ENCODE data around the gene IFT81.
A peak's percentile ranks its signal among the peaks of the same experiment; 100 is the strongest.

The IFT81 gene

DNA sequence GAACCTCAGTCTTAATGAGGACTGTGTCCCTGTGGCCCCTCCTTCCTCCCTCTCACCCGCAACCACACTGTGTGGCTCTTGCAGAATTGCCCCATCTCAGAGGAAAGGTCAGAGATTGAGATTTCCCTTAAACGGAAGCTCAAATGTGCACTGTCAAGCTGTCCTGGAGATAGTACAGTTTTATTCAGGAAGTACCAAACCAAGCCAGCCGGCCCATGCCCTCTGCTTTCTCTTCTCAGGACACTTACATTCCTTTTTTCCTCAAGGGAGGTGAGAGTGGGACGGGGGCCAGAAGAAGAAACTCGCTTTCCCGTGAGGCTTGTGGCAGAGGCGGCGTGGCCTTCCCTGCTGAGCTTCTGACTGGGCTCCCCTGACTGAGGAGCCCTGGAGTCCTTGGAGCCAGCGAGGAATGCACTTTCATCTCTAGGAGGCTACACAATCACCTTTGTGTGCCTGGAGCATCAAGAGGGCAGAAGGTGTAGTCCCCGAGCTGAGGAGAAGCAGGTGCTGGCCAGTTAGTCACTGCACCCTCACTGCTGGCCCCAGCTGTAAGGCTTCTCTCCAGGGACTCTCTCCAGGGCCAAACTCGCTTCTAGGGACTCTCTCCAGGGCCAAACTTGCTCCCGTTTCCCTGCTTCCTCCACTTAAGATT is 132.7 kb downstream of the IFT81 start:
- H3K4me3 ChIP-seq (ENCODE audit: control insufficient read depth, low read depth, low read length), result no peak overlapping the region

DNA sequence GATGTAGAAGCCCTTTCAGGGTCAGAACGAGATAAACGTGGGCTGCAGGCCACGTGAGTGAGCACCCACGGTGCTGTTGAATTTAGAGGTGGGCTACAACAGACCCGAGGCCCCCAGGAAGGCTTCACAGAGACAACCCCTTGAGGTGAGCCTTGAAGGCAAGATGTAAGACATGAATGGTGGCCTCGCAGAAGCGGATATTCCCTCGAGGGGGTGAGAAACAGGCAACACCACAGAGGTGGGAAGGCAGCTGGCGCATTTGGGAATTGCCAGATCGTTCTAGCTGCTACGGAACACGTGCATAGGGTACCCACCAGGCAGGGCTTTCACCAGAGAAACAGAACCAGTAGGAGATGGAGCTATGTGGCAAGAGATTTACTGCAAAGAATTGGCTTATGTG is 134.3 kb downstream of the IFT81 start:
- no peak overlapping the region for H3K4me3 ChIP-seq (ENCODE audit: control insufficient read depth, low read depth, low read length)
- DNase-seq (ENCODE audit: low read depth), result no peak
- TF ChIP-seq, protein P1, sequence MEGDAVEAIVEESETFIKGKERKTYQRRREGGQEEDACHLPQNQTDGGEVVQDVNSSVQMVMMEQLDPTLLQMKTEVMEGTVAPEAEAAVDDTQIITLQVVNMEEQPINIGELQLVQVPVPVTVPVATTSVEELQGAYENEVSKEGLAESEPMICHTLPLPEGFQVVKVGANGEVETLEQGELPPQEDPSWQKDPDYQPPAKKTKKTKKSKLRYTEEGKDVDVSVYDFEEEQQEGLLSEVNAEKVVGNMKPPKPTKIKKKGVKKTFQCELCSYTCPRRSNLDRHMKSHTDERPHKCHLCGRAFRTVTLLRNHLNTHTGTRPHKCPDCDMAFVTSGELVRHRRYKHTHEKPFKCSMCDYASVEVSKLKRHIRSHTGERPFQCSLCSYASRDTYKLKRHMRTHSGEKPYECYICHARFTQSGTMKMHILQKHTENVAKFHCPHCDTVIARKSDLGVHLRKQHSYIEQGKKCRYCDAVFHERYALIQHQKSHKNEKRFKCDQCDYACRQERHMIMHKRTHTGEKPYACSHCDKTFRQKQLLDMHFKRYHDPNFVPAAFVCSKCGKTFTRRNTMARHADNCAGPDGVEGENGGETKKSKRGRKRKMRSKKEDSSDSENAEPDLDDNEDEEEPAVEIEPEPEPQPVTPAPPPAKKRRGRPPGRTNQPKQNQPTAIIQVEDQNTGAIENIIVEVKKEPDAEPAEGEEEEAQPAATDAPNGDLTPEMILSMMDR (conservative IDR thresholded peaks at IDR 0.05; ENCODE audit: control insufficient read depth, insufficient read depth, low read depth, low read length), result no peak

More for the DNA sequence above, 132.7 kb downstream of the IFT81 start:
- TF ChIP-seq, protein P1 (conservative IDR thresholded peaks at IDR 0.05; ENCODE audit: control insufficient read depth, insufficient read depth, low read depth, low read length), result no peak
- DNase-seq (ENCODE audit: low read depth), result no peak

DNA sequence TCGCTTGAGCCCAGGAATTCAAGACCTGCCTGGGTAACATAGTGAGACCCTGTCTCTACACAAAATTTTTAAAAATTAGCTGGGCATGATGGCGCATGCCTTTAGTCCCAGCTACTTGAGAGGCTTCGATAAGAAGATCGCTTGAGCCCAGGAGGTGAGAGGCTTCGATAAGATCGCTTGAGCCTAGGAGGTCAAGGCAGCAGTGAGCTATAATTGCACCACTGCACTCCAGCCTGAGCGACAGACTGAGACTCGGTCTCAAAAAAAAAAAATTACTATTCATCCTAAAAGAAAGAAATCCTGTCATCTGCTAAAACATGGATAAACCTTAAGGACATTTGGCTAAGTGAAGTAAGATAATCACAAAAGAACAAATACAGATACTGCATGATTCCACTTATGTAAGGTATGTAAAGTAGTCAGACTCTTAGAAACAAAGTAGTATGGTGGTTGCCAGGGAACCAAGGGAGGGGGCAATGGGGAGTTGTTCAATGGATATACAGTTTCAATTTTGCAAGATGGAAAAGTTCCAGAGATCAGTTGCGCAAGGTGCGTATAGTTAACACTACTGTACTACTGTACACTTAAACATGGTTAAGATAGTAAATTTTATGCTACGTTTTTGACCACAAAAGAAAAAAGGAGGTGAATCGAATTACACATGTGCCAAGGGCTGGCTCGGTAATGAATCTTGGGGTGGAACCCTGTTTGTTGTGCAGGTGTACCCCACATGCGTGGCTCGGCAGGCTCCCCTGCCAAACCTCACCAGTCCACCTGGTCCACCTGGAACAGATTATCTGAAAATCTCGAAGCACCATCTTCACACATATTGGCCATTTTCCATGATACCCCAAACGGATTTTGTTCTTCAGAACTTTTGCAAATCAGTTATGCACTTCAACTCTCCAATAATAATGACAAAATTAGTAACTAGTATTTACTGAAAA is 138.6 kb downstream of the IFT81 start:
- TF ChIP-seq, protein P1 (conservative IDR thresholded peaks at IDR 0.05; ENCODE audit: control insufficient read depth, insufficient read depth, low read depth, low read length), result no peak
- H3K4me3 ChIP-seq (ENCODE audit: control insufficient read depth, low read depth, low read length), result no peak overlapping the region
- no peak for DNase-seq (ENCODE audit: low read depth)

DNA sequence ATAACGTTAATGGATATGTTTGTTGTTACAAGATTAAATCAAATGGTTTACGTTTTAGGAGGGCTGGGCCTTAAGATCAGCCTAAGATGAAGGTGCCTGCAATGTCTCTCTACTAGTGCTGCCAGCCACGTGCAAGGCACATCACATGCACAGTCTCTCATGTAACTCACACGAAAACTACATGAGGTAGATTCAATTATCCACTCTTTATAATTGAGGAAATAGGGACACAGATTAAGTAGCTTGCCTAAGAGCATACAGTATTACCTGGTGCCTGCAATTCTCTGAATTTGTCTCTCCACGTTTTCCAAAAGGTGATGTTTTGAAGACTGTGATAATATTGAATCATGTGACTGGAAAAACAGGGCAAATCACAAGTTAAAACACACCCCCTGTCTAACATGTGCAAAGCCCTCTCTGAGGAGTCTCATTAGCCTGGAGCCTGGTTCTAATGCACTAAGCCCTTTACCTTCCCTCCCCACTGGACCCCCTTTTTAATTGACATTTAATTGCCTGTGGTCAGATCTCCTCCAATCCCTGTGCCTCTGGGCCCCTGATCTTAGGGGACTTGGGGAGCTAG is 142.3 kb downstream of the IFT81 start:
- H3K4me3 ChIP-seq (ENCODE audit: control insufficient read depth, low read depth, low read length), result no peak overlapping the region
- DNase-seq (ENCODE audit: low read depth), result no peak
- TF ChIP-seq, protein P1 (conservative IDR thresholded peaks at IDR 0.05; ENCODE audit: control insufficient read depth, insufficient read depth, low read depth, low read length), result no peak

DNA sequence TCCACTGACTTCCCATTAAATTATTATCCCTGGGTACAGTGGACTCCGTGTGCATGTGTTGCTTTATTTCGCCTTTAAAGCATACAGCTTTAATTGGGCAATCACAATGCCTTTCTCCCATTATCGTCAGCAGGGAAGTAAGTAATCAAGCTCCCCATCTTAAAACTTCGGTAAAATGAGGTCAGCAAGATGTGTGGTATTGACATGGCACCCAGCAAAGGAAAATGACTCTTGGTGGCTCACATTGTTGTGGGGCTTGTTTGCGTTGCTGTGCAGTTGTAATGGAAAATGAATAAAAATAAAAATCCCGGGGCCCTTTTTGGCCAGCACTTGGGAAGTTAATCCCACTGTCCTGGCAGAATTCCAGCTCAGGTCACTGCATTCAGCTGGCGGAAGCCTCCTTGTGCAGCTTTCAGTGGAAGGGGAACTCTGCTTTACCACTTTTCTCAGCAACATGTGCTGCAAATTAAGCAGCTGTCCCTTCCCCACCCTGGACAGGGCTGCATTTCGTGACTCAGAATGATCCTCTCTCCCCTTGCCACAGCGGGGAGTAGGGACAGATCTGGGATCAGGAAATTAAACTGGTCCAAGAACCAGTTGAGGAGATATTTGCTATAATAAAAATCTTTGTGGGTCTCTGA is 142.9 kb downstream of the IFT81 start:
- no peak overlapping the region for H3K4me3 ChIP-seq (ENCODE audit: control insufficient read depth, low read depth, low read length)
- peak; percentile 86 for DNase-seq (ENCODE audit: low read depth)
- TF ChIP-seq, protein P1 (conservative IDR thresholded peaks at IDR 0.05; ENCODE audit: control insufficient read depth, insufficient read depth, low read depth, low read length), result no peak

Measured in fibroblast of mammary gland (primary cell).